SW480 (cell line): ENCODE data around the gene BEAN1.
A peak's percentile ranks its signal among the peaks of the same experiment; 100 is the strongest.

ENCODE experiments used
- DNase-seq: peaks from one replicate; pipeline ENCODE4 v3.0.0-alpha.2; 2016; ENCODE audit warnings: low spot score

The BEAN1 gene

GRCh38 chr16:66419527-66419926 lies 7.6 kb upstream of the BEAN1 start:
- DNase-seq: no peak

- no peak for DNase-seq
Measured at GRCh38 chr16:66420396-66420795, 6.7 kb upstream of the BEAN1 start.

DNA sequence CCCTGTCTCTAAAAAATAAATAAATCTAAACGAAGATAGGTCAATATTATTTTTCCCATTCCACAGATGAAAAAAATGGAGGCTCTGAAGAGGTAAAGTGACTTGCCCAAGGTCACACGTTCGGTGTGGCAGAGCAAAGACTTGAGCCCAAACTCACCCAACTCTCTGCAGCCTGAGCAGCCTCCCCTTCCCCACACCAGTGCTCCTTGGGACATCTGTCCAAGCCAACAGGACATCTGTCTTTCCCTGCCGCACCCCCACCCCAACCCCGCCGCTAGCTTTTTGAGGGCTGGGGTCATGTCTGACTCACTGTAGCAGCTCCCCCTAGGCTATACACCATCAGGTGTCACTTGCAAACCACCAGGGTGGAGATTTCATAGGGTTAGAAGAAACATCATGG lies 5.2 kb upstream of the BEAN1 start:
- DNase-seq: no peak

- DNase-seq: no peak
Measured at GRCh38 chr16:66422366-66422765, 4.7 kb upstream of the BEAN1 start.

DNA sequence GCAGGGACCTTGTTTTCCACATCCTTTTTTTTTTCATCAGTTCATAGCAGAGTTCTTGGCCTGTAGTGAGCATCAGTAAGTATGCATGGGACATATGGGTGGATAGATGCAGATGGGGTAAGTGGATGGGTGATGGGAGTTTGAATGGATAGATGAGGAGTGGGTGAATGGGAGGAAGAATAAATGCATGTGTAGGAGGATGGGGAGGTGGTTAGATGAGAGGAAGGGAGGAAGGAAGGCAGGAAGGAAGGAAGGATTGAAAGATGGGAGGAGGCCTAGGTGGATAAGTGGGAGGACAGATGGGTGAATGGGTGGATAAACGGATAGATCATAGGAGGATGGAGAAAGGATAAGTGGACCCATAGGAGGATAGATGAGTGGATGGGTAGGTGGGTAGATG lies 3.9 kb upstream of the BEAN1 start:
- DNase-seq: no peak

DNA sequence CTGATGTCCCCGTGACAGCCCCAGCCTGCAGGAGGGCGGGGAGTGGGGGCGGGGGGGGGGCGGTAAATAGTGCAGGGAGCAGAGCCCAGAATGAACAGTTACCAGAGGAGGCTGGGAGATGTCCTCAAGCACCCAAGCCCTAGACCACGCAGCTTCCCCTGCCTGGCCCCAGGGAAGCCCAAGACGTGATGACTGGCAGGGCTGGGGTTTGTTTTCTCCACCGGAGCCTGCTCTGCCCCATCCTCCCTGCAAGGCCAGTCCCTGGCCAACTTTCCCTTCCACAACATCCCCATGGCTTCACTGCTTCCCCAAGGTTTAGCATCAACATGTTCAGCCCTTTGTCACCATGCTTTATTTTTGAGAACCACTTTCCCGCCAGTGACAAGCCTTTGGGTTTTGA lies 1.4 kb upstream of the BEAN1 start:
- DNase-seq: no peak

DNA sequence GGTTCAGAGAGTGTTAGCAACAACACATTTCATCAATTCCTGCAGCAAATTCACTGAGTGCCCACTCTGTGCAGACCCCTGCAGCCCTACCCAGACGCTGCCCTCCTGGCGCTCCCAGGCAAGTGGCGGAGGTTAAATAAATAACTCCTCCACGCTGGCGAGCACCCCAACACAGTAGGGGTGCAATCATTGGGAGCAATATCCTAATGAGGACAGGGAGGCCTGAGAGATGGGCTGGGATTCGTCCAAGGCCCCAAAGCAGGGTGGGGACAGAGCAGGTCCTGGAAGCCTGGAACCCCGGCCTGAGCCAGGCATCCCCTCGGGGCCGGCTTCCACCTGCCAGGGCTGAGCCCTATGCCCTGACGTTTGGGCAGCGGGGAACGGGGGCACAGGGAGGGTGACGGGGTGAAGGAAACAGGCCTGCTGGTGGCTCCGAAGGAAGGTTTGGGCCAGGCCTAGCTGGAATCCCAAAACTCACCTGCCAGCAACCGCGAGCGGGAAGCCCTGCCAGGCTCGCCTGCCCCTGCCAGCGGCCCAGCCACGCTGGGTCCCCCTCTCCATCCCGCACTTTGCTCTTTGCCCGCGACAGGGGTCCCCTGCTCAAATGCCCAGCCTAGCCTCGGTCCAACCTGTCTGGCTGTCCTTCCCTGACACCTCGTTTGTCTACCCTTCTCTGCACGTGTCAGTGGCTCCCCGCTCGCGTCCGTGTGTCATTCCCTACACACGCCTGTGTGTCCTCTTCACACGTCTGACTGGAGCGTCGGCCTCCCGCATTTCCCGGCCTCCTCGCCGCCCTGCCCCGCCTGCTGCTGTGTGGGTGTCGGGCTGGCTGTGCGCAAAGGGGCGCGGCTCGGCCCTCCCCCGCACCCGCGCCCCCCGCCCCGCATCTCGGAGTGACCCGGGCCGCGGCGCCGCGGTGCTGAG lies 721 bp upstream of the BEAN1 start:
- peak; percentile 33 for DNase-seq

DNA sequence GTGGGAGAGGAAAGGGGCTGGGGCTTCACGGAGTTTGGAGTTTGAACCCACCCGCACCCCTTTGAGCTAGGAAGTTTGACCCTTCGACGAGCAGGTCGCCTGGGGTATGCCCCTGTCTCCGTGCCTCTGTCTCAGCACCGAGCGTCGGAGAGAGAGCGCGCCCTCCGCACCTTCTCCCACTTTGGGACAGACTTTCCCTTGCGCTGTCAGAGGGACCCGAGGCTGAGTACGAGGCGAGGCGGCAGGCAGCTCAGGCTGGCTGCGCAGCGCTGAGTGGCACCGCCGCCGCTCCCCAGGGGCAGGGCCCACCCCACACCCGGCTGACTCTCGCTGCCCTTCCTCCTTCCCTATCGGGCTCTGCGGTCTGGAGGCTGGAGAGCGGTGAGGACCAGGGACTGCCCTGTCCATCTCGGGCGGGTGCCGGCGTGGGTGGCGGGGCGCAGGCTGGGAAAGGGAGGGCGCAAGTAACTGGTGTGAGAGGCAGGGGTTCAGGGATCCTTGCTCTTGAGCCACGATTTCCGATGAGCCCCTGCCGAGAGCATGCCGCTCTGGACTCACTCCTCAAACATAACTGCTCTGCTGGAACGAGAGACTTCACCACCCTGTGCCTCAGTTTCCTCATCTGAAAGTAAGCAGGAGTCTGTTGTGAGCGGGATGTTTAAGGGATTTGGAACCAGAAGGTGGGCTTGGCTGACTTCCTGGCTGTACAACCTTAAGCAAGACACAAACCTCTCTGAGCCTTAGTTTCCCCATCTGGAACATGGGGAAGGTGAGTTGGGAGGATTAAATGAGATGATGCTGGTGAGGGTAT lies 981 bp downstream of the BEAN1 start:
- no peak for DNase-seq

- no peak for DNase-seq
Measured at GRCh38 chr16:66428682-66429251, 1.7 kb downstream of the BEAN1 start.

GRCh38 chr16:66429290-66429962 lies 2.3 kb downstream of the BEAN1 start:
- DNase-seq: no peak

DNA sequence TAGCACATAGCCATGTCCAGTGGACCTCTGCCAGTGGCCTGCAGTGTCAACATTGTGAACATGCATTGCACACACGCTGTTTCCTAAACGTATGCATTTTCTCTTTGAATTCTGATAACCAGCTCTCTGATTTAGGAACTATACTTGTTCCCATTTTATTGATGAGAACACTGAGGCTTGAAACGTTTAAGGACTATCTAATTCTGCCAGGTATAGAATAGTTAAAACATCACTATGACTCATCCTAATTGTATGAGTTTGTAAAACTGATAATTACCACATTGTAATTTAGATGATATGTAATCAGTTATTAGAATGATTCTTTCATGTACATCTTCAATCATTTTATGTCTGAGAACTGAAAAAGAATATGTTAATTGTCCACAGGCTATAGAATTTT lies 3.1 kb downstream of the BEAN1 start:
- DNase-seq: no peak

GRCh38 chr16:66431760-66432159 lies 4.7 kb downstream of the BEAN1 start:
- DNase-seq: no peak

DNA sequence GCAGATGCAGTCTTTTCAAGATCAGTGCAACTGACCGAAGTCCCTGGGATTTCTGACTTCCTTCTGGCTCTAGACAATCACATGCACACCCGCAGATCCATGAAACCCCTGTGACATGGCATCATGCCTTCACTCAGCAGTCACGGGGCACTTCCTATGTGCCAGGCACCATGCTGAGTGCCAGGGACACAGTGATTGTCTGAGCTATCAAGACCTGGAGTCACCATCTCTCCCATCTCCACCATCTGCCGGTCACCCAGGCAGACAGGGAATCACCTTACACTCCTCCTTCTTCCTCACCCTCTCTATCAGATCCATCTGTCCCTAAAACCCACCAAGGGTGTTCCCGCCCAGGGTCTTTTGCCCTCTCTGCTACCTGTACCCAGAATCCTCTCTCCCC lies 5.3 kb downstream of the BEAN1 start:
- no peak for DNase-seq

- peak; percentile 42 for DNase-seq
Measured at GRCh38 chr16:66434619-66435430, 7.7 kb downstream of the BEAN1 start.

- no peak for DNase-seq
Measured at GRCh38 chr16:66435896-66436295, 8.8 kb downstream of the BEAN1 start.

GRCh38 chr16:66437391-66437945 lies 10.4 kb downstream of the BEAN1 start:
- no peak for DNase-seq

DNA sequence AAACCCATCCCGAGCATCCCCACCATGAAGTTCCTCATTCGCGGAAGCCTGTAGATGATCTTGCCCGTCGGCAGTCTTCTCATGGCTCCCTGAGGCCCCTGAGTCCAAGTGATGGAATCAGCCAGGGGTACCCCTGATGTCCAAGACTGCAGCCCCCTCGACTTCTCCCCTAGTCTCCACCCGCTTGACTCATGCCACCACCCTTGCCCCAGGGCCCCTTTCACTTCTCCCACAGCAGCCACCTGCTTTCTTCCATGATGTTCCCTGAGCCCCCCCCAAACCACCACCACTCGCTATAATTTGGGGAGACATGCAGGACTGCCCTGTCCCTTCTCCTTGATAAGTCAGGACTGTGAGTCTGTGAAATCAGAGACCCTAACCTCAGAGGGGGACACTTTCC lies 11.4 kb downstream of the BEAN1 start:
- no peak for DNase-seq

- no peak for DNase-seq
Measured at GRCh38 chr16:66439051-66439730, 12.1 kb downstream of the BEAN1 start.

GRCh38 chr16:66440271-66440802 lies 13.2 kb downstream of the BEAN1 start:
- no peak for DNase-seq

GRCh38 chr16:66440970-66441369 lies 13.9 kb downstream of the BEAN1 start:
- DNase-seq: no peak
